MCF 10A (cell line): ENCODE measurements around the gene EPHA6. TPM values are rescaled to one million over a fixed set of nuclear protein-coding genes. Genes with fewer than 3 reads are reported as not detected.

Experiments
- BruUV-seq: library from RNA; stranded (reverse); fragments of 400-500 nt; replicated peaks from 2 replicates; lab custom pipeline; 2021; lab: Mats Ljungman, UMichigan
- CTCF ChIA-PET: fragments of 300-600 bp; sonication (Branson Sonifier 250); formaldehyde crosslinking; extraction: SDS; loops from one replicate; lab custom pipeline; 2021; ENCODE audit warnings: antibody characterized with exemption, inconsistent platforms; lab: Yijun Ruan, JAX
- POLR2A ChIA-PET: fragments of 300-600, 350-650 bp; sonication (Branson Sonifier 250); formaldehyde crosslinking; extraction: SDS; loops from one replicate; lab custom pipeline; 2020; ENCODE audit warnings: antibody characterized with exemption, inconsistent platforms; lab: Yijun Ruan, JAX
- DNase-seq: peaks from one replicate; pipeline ENCODE4 v3.0.0-alpha.2; 2018; ENCODE audit not compliant: unreplicated experiment
- H3K27ac Mint-ChIP-seq: one replicate; pipeline ENCODE4 v1.8.0; 2022; ENCODE audit warnings: mild to moderate bottlenecking, low read depth, mixed read lengths; ENCODE audit not compliant: unreplicated experiment
- H3K27me3 Mint-ChIP-seq: one replicate; pipeline ENCODE4 v1.8.0; 2022; ENCODE audit warnings: mixed read lengths; ENCODE audit not compliant: insufficient read depth, unreplicated experiment
- H3K36me3 Mint-ChIP-seq: one replicate; pipeline ENCODE4 v1.8.0; 2022; ENCODE audit warnings: mild to moderate bottlenecking, moderate library complexity, mixed read lengths; ENCODE audit not compliant: insufficient read depth, unreplicated experiment
- H3K4me1 Mint-ChIP-seq: one replicate; pipeline ENCODE4 v1.8.0; 2022; ENCODE audit warnings: mixed read lengths; ENCODE audit not compliant: insufficient read depth, unreplicated experiment
- H3K4me3 Mint-ChIP-seq: one replicate; pipeline ENCODE4 v1.8.0; 2022; ENCODE audit warnings: mild to moderate bottlenecking, moderate library complexity, mixed read lengths; ENCODE audit not compliant: unreplicated experiment
- H3K9me3 Mint-ChIP-seq: one replicate; pipeline ENCODE4 v1.8.0; 2022; ENCODE audit warnings: mixed read lengths; ENCODE audit not compliant: unreplicated experiment
- intact Hi-C: fragments of 100-400 bp; cut with micrococcal nuclease; formaldehyde crosslinking; loops from 2 replicates; pipeline ENCODE4 v1.14.1; 2022
- total RNA-seq: library from RNA; stranded (reverse); gene quantifications from 2 replicates; pipeline ENCODE4 v1.2.3, GENCODE V29; 2022
- TF ChIP-seq, protein P1 (sequence below): fragments of 200-600 bp; IDR thresholded peaks from one replicate; pipeline ENCODE4 v1.8.0; 2022; ENCODE audit warnings: antibody characterized with exemption, mild to moderate bottlenecking; ENCODE audit not compliant: unreplicated experiment

Gene EPHA6
- total RNA-seq, 1 experiment from 2014 or later = 0.33 TPM

- ChIA-PET POLR2A (no interaction called here), CTCF (interaction anchor here (1.0 kb wide), 1 partner anchor 30 kb away, joined by 4 read pairs; no protein-coding TSS in a partner anchor)
- Mint-ChIP-seq H3K27ac (no peak overlapping the region), H3K9me3 (peaks cover 6% of the 10 kb centered on the region), H3K27me3 (no peaks in the 10 kb centered on the region), H3K36me3 (no peaks in the 10 kb centered on the region), H3K4me1 (no peaks in the 10 kb centered on the region), H3K4me3 (no peak overlapping the region)
- no TSS peak for BruUV-seq
- DNase-seq = no peak
- TF ChIP-seq, protein P1, sequence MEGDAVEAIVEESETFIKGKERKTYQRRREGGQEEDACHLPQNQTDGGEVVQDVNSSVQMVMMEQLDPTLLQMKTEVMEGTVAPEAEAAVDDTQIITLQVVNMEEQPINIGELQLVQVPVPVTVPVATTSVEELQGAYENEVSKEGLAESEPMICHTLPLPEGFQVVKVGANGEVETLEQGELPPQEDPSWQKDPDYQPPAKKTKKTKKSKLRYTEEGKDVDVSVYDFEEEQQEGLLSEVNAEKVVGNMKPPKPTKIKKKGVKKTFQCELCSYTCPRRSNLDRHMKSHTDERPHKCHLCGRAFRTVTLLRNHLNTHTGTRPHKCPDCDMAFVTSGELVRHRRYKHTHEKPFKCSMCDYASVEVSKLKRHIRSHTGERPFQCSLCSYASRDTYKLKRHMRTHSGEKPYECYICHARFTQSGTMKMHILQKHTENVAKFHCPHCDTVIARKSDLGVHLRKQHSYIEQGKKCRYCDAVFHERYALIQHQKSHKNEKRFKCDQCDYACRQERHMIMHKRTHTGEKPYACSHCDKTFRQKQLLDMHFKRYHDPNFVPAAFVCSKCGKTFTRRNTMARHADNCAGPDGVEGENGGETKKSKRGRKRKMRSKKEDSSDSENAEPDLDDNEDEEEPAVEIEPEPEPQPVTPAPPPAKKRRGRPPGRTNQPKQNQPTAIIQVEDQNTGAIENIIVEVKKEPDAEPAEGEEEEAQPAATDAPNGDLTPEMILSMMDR = no peak
- intact Hi-C loops = no loop called here
Observed at GRCh38 chr3:97076673-97077072, 262.3 kb downstream of the EPHA6 start.

- TF ChIP-seq, protein P1 = no peak
- no peaks in the 10 kb centered on the region for H3K4me1 Mint-ChIP-seq
- no peak overlapping the region for H3K27ac Mint-ChIP-seq
- ChIA-PET POLR2A (no interaction called here), CTCF (no interaction called here)
- intact Hi-C loops = no loop called here
- H3K4me3 Mint-ChIP-seq = no peak overlapping the region
- DNase-seq = no peak
- no peaks in the 10 kb centered on the region for H3K27me3 Mint-ChIP-seq
- BruUV-seq = no TSS peak
- H3K9me3 Mint-ChIP-seq = no peaks in the 10 kb centered on the region
- H3K36me3 Mint-ChIP-seq = no peaks in the 10 kb centered on the region
Observed at GRCh38 chr3:97089621-97090020, 275.2 kb downstream of the EPHA6 start.

DNA sequence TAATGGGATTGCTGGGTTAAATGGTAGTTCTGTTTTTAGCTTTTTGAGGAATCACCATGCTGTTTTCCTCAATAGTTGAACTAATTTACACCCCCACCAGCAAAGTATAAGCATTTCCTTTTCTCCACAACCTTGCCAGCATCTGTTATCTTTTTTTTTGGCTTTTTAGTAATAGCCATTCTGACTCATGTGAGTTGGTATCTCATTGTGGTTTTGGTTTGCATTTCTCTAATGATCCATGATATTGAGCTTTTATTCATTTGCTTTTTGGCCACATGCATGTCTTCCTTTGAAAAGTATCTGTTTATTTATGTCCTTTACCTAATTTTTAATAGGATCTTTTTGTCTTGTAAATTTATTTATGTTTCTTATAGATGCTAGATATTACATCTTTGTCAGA, 288.2 kb downstream of the EPHA6 start:
- Mint-ChIP-seq H3K4me1 (peaks cover 5% of the 10 kb centered on the region), H3K4me3 (no peak overlapping the region), H3K36me3 (no peaks in the 10 kb centered on the region), H3K27me3 (no peaks in the 10 kb centered on the region), H3K9me3 (no peaks in the 10 kb centered on the region), H3K27ac (no peak overlapping the region)
- TF ChIP-seq, protein P1 = no peak
- intact Hi-C loops = no loop called here
- DNase-seq = no peak
- BruUV-seq = no TSS peak
- ChIA-PET CTCF (no interaction called here), POLR2A (no interaction called here)

GRCh38 chr3:97105989-97106651, 291.7 kb downstream of the EPHA6 start:
- CTCF ChIA-PET = no interaction called here
- Mint-ChIP-seq H3K27me3 (no peaks in the 10 kb centered on the region), H3K4me3 (no peak overlapping the region)

More at GRCh38 chr3:97105989-97106651, 291.7 kb downstream of the EPHA6 start:
- Mint-ChIP-seq H3K27ac (no peak overlapping the region), H3K36me3 (no peaks in the 10 kb centered on the region), H3K4me1 (peaks cover 5% of the 10 kb centered on the region), H3K9me3 (no peaks in the 10 kb centered on the region)
- POLR2A ChIA-PET = no interaction called here
- intact Hi-C loops = no loop called here
- no TSS peak for BruUV-seq
- TF ChIP-seq, protein P1 = no peak
- DNase-seq = no peak
